Urothelium cell line (cell line): ENCODE data around the gene KRT6C.
"Not testable (repeated sequence)": the region's sequence is repeated elsewhere in the genome, so short reads cannot be mapped to it uniquely, and the experiment has no call there.

Experiments
- DNase-seq: peaks from one replicate; pipeline ENCODE4 v3.0.0; 2011; ENCODE audit warnings: low spot score, mixed read lengths
- FAIRE-seq: peaks from 2 replicates; lab custom pipeline; 2011; peaks lifted over from hg19 to GRCh38; lab: Jason Lieb, UNC

The KRT6C gene

DNA sequence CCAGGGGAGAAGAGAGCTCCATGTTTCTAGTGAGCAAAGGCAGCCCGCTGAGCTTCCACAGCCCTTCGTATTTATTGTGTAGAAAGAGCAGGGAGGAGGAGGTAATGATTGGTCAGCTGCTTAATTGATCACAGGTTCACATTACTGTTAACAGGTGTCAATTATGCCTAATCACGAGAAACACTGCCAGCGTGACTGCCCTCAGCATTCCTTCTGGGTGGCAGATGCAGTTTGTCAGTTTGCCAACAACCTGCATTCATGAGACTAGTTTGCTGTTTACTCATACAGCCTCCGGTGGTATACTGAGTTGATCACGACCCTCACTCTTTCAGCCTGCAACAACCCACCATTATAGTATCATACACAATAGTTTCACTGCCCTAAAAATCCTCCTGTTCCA lies 27.0 kb upstream of the KRT6C start:
- DNase-seq, FAIRE-seq: not testable (repeated sequence)

- DNase-seq: no peak
- FAIRE-seq: no peak
These were observed 26.4 kb upstream of the KRT6C start for GRCh38 chr12:52499806-52500560.

DNA sequence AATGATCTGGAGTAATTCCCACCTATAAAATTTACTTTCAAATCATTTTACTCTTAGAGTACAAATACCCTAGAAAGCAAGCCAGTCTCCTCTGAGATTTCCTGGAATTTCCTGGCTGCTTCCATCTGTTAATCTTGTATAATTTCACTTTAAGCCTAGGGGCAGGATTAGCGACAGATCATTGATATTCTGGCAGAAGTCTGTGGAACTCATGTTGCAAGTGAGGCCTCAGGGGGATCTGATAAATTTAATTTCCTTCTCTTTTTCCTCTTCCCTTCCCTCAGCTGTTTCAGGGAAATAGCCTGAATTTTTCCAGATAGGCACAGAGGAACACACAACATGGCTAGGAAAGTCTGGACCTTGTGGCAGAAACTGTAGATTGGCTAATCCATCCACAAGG lies 25.3 kb upstream of the KRT6C start:
- FAIRE-seq (no peak), DNase-seq (no peak)

DNA sequence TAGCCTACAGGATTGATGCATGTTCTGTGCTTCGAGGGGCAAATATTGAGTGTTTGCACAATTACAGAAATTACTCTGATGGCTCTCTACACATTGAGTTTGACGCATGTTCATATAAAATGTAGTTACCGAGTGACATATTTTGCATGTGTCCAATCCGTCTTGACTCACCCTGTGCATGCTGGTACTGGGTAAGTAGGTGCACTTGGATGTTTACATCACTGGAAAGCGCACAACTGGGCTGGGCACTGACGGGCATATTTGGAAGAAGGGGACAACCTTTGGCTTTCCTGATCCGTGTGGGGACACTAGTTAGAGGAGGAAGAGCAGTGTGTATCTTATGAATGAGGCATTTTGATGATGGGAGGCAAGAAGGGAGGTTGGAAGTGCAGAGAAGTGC lies 24.4 kb upstream of the KRT6C start:
- FAIRE-seq (peak; percentile 9), DNase-seq (no peak)

DNA sequence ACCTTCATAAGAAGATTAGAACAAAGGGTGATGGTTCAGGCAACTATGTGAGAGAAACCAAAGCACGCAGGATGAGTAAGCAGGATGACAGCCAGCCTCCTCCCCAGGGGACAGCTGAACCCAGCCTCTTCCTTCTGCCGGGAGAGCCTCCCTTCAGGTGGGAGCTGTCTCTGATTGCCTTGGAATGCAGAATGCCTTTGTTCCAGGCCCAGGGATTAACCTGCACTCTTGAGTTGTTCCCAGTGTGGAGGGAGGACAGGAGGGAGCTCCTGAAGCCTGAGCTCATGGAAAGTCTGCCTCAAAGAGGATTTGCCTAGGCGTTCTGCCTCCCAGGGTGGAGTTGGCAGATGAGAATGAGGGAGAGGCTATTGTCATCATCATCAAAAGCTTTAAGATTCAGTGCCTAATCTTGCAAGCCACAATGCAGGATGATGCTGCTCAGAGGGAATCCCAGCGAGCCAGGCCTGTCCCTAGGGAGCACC lies 23.0 kb upstream of the KRT6C start:
- no peak for FAIRE-seq
- peak; percentile 91 for DNase-seq

DNA sequence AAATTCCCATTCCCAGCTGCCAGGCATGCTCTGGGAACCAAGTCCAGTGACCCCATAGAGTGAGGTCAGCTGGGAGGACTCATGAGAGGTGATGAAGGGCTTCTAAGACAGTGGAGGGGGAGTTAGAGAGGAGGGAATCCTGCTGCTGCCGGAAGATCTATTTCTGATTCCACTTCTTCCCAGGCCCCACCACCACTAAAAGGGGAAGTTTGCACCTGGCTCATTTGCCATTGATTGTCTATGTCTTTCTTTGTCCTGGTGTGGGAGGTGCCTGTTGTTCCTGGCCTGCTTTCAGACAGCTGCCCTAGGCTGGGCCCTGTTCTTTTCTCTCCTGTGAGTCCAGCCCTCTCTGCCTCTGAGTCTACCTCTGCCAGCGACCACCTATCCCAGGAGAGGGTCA lies 22.4 kb upstream of the KRT6C start:
- no peak for FAIRE-seq

GRCh38 chr12:52495389-52495788 lies 21.8 kb upstream of the KRT6C start:
- FAIRE-seq (no peak), DNase-seq (peak; percentile 75)

More for the DNA sequence above, 22.4 kb upstream of the KRT6C start:
- peak; percentile 55 for DNase-seq

GRCh38 chr12:52494518-52494917 lies 20.9 kb upstream of the KRT6C start:
- DNase-seq (peak; percentile 49), FAIRE-seq (no peak)

DNA sequence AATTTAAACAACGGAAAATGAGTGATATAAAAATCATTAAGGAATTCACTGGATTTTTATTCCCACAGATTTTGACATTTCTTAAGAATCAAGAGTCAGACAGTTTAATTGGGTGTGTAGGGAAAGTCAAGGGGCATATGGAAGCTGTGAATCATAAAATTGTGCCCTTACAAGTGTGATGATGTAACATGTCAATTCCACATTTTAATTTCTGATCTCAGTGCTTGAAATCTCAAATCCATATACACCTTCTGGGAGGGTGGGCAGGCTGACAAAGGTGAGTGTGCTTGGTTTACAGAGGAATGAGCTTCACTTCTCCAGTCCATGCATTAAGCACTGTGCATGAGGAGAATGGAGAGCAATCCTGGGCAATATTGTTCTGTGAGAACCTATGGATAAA lies 20.5 kb upstream of the KRT6C start:
- FAIRE-seq: peak; percentile 56

GRCh38 chr12:52493172-52493571 lies 19.6 kb upstream of the KRT6C start, which contains the start of gene KRT6A:
TSS of gene KRT6A (minus strand) at chr12:52493257. CDS start at chr12:52493188, 69 bp downstream.
- FAIRE-seq (no peak), DNase-seq (no peak)

More for the DNA sequence above, 20.5 kb upstream of the KRT6C start:
- no peak for DNase-seq

DNA sequence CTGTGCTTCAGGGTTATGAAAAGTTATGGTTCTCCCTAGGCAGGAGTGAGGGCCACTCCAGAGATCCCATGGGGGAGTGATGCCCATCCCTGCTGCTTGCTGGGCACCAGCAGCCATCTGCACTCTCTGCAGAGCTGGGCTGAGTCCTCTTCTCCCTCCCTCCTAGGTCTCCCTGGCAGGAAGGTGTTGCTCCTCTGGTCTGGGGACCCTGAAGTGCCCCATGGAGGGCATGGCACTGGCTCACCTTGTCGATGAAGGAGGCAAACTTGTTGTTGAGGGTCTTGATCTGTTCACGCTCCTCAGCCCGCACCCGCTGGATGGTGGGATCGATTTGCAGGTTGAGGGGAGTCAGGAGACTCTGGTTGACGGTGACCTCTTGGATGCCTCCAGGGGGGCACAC lies 18.8 kb upstream of the KRT6C start:
- not testable (repeated sequence) for FAIRE-seq, DNase-seq

GRCh38 chr12:52491495-52491894 lies 17.9 kb upstream of the KRT6C start:
- not testable (repeated sequence) for DNase-seq, FAIRE-seq

DNA sequence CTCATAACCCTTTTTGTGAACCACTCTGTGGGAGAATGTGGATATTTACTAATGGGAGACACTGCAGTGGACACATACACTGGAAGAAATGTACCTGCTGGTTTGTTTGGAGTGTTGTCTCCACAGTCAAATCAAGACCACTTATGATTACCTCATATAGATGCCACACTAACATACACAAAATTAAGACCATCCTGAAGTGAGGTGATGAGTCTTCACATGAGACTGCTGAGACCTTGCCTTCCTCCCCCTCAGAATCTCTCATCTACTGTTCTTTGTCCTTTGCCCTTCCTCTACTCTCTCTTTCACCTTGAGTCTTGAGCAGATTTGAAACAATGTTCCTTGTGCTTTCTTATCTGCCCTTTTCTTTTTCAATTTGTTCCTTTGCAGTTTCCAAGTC lies 15.1 kb upstream of the KRT6C start:
- FAIRE-seq (no peak), DNase-seq (no peak)

- FAIRE-seq: peak; percentile 17
- not testable (repeated sequence) for DNase-seq
These were observed 14.3 kb upstream of the KRT6C start for GRCh38 chr12:52487744-52488443.

- no peak for FAIRE-seq
- no peak for DNase-seq
These were observed 13.6 kb upstream of the KRT6C start for GRCh38 chr12:52487211-52487610.

DNA sequence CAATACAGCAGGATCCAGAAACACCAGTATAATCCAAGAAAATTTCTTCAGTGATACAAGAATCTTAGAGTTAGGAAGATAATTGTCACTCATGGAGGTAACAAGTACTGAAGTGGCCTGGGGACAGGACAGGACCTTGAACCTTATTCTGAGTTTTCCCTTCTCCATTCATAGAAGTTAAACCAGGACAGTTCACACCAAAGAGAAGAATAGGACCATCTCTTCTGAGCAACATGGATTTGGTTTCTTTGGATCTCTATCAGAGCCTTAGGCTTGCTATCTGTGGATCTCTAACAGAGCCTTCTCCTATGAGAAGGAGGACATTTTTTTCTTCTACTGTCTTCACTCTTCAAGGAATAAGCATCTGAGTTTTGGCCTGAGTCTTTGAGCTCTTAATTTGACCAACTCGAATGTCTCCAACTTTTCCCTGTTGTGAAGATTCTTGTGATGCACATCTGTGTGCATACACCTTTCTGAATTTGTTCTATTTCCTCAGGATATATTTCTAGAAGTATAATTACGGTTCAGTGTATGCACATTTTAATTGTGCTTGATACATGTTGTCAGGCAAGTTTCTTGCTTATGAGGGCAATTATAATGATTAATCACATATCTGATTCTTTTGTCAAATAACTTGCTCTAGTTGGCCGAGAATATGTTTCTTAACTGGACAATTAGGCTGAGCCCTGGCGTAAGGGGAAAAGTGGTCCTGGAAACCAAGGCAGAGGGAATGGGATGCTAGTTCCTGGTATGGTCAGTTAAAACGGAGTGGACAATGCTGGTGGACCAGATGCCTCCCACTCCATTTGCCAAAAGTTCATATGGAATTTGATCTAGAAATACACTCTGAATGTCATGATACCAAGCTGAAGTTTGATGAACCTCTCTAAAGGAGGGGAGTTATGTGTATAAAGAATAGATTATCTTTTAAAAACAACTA lies 12.8 kb upstream of the KRT6C start:
- no peak for FAIRE-seq
- DNase-seq: no peak

GRCh38 chr12:52480073-52480472 lies 6.5 kb upstream of the KRT6C start:
- DNase-seq (no peak), FAIRE-seq (no peak)

DNA sequence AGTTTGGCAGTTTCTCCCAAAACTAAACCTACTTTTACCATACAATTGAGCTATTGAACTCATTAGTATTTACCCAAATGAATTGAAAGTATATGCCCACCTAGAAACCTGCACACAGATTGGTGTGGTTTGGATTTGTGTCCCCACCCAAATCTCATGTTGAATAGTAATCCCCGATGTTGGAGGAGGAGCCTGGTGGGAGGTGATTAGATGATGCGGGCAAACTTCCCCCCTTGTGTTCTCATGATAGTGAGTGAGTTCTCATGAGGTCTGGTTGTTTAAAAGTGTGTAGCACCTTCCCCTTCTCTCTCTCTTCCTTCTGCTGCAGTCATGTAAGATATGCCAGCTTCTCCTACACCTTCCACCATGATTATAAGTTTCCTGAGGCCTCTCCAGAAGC lies 4.0 kb upstream of the KRT6C start:
- DNase-seq (no peak), FAIRE-seq (no peak)

DNA sequence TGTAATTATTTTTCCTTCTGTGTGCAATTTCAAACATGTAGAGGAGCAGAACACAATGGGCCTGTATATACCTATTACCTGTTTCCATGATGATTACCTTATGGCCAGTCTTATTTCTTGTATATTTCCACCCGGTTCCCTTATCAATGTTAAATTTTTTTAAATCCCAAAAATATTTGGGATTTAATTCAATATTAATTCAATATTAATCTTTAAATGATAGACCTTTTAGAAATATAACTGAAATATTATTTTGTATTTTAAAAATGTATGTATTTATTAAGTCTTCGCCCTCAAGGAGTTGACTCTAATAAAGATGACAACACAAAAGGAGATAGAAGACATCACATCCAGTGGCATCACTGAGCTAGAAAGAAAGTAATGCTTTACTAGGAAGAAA lies 607 bp upstream of the KRT6C start:
- DNase-seq (no peak), FAIRE-seq (no peak)

DNA sequence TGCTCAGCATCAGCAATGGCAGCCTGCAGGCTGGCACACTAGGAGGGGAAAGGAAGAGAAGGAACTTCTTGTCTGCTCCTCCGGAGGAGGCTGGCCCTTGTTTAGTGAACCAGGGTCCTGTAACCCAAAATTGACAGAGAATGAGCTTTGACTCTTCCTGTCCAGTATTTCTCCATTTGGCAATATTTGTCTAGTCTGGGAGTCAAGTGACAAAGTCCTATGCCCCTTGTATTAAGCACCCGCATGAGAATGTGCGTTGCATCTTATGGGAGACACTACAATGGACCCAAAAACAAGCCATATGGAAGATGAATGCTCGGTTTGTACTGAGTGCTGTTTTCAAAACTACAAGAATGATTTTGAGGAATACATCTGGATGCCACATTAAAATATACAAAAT lies 3.8 kb downstream of the KRT6C start:
- DNase-seq (no peak), FAIRE-seq (no peak)

GRCh38 chr12:52464897-52465296 lies 8.7 kb downstream of the KRT6C start:
- no peak for FAIRE-seq
- DNase-seq: no peak
